Activated CD8-positive, alpha-beta T cell treated with anti-CD3 and anti-CD28 coated beads for 36 hours (primary cell): Measurements from ENCODE around the gene SMG7. TPM values are rescaled to one million over a fixed set of nuclear protein-coding genes. Genes with fewer than 3 reads are reported as not detected.

ENCODE experiments used
- ATAC-seq: fragments of 200-7000 bp; cut with Tn5 transposase; one replicate; pipeline ENCODE4 v1.10.0; 2021; ENCODE audit warnings: mild to moderate bottlenecking, moderate library complexity
- CTCF ChIA-PET: fragments of 350-600 bp; sonication (Branson Sonifier 250); formaldehyde crosslinking; loops from one replicate; lab custom pipeline; 2021; ENCODE audit warnings: antibody characterized with exemption; lab: Charles Lee
- POLR2A ChIA-PET: fragments of 350-600 bp; sonication (Branson Sonifier 250); formaldehyde crosslinking; loops from one replicate; lab custom pipeline; 2021; ENCODE audit warnings: antibody characterized with exemption; lab: Charles Lee
- DNase-seq: peaks from one replicate; pipeline ENCODE4 v3.0.0-alpha.2; 2020
- H3K27ac Mint-ChIP-seq: one replicate; pipeline ENCODE4 v1.8.0; 2021; ENCODE audit warnings: mild to moderate bottlenecking, mixed read lengths
- H3K27me3 Mint-ChIP-seq: one replicate; pipeline ENCODE4 v1.8.0; 2021; ENCODE audit warnings: mixed read lengths
- H3K36me3 Mint-ChIP-seq: one replicate; pipeline ENCODE4 v1.8.0; 2021; ENCODE audit warnings: low read depth, mixed read lengths
- H3K4me1 Mint-ChIP-seq: one replicate; pipeline ENCODE4 v1.8.0; 2021; ENCODE audit warnings: low read depth, mixed read lengths
- H3K4me3 Mint-ChIP-seq: one replicate; pipeline ENCODE4 v1.8.0; 2021; ENCODE audit warnings: mild to moderate bottlenecking, moderate library complexity, mixed read lengths
- H3K9me3 Mint-ChIP-seq: one replicate; pipeline ENCODE4 v1.8.0; 2021; ENCODE audit warnings: mixed read lengths
- CTCF ChIP-seq: fragments of 200-600 bp; IDR thresholded peaks from one replicate; pipeline ENCODE4 v1.8.0; 2022; ENCODE audit warnings: antibody characterized with exemption, mild to moderate bottlenecking
- intact Hi-C: fragments of 100-400 bp; cut with micrococcal nuclease; formaldehyde crosslinking; loops from one replicate; pipeline ENCODE4 v1.10.0; 2022
- total RNA-seq, 2 experiments: library from RNA; stranded (reverse); gene quantifications; one replicate each; pipeline ENCODE4 v1.2.3, GENCODE V29; 2021

Gene SMG7
- total RNA-seq, 2 experiments from 2014 or later = 59.2 to 59.5 TPM

GRCh38 chr1:183578856-183579255 is 106.6 kb downstream of the SMG7 start:
- Mint-ChIP-seq H3K9me3 (no peaks in the 10 kb centered on the region), H3K4me3 (no peak overlapping the region), H3K4me1 (peaks cover 14% of the 10 kb centered on the region), H3K27me3 (no peaks in the 10 kb centered on the region), H3K27ac (no peak overlapping the region), H3K36me3 (no peaks in the 10 kb centered on the region)
- no peak for DNase-seq
- intact Hi-C loops = no loop called here
- POLR2A ChIA-PET = interaction anchor here (0.8 kb wide), 1 partner anchor 10 kb away, joined by 3 read pairs; no protein-coding TSS in a partner anchor
- CTCF ChIA-PET = interaction anchor here (0.8 to 3.0 kb wide), 3 partner anchors 9 to 13 kb away, joined by 3 to 13 read pairs (median 13); partner anchors contain the start of gene NCF2
- TF ChIP-seq CTCF = no peak
- no peak for ATAC-seq

GRCh38 chr1:183580281-183580682 is 108.0 kb downstream of the SMG7 start:
- peaks cover 17% of the 10 kb centered on the region for H3K4me1 Mint-ChIP-seq
- H3K9me3 Mint-ChIP-seq = no peaks in the 10 kb centered on the region
- ChIA-PET CTCF (interaction anchor here (0.7 to 3.0 kb wide), 12 partner anchors 9 to 335 kb away, joined by 3 to 13 read pairs (median 4); partner anchors contain the start of gene NCF2), POLR2A (interaction anchor here (0.6 to 1.2 kb wide), 3 partner anchors 9 to 110 kb away, joined by 3 to 6 read pairs (median 3); no protein-coding TSS in a partner anchor)
- no peak for TF ChIP-seq CTCF
- peak overlapping the region; percentile 45 for H3K4me3 Mint-ChIP-seq
- ATAC-seq (peak; percentile 80), DNase-seq (peak; percentile 40)
- no peaks in the 10 kb centered on the region for H3K36me3 Mint-ChIP-seq
- intact Hi-C loops = no loop called here
- peak overlapping the region; percentile 76 for H3K27ac Mint-ChIP-seq
- H3K27me3 Mint-ChIP-seq = no peaks in the 10 kb centered on the region

GRCh38 chr1:183582021-183582713 is 109.9 kb downstream of the SMG7 start:
- POLR2A ChIA-PET = no interaction called here
- DNase-seq = no peak
- intact Hi-C loops = no loop called here
- Mint-ChIP-seq H3K4me1 (peaks cover 17% of the 10 kb centered on the region), H3K27ac (no peak overlapping the region), H3K9me3 (no peaks in the 10 kb centered on the region), H3K27me3 (no peaks in the 10 kb centered on the region), H3K4me3 (no peak overlapping the region), H3K36me3 (no peaks in the 10 kb centered on the region)
- CTCF ChIA-PET = interaction anchor here (1.1 kb wide), 1 partner anchor 14 kb away, joined by 4 read pairs; no protein-coding TSS in a partner anchor
- TF ChIP-seq CTCF = no peak
- ATAC-seq = no peak

- Mint-ChIP-seq H3K4me3 (no peak overlapping the region), H3K27ac (no peak overlapping the region), H3K9me3 (no peaks in the 10 kb centered on the region), H3K4me1 (peaks cover 12% of the 10 kb centered on the region), H3K36me3 (no peaks in the 10 kb centered on the region), H3K27me3 (no peaks in the 10 kb centered on the region)
- CTCF ChIA-PET = no interaction called here
- intact Hi-C loops = no loop called here
- DNase-seq = no peak
- ATAC-seq = no peak
- TF ChIP-seq CTCF = no peak
- POLR2A ChIA-PET = no interaction called here
Observed at GRCh38 chr1:183583466-183583865, 111.2 kb downstream of the SMG7 start.

GRCh38 chr1:183584147-183584546 is 111.8 kb downstream of the SMG7 start:
- DNase-seq (no peak), ATAC-seq (no peak)
- no peaks in the 10 kb centered on the region for H3K9me3 Mint-ChIP-seq
- TF ChIP-seq CTCF = no peak
- intact Hi-C loops = no loop called here
- H3K27ac Mint-ChIP-seq = no peak overlapping the region
- H3K27me3 Mint-ChIP-seq = no peaks in the 10 kb centered on the region
- ChIA-PET CTCF (no interaction called here), POLR2A (no interaction called here)
- H3K4me1 Mint-ChIP-seq = peaks cover 17% of the 10 kb centered on the region
- no peak overlapping the region for H3K4me3 Mint-ChIP-seq
- H3K36me3 Mint-ChIP-seq = no peaks in the 10 kb centered on the region
